HG03575 (cell line): Measurements from ENCODE around the gene ZNF853.
"Not testable (repeated sequence)": the region's sequence is repeated elsewhere in the genome, so short reads cannot be mapped to it uniquely, and the experiment has no call there.

Source experiments
- ATAC-seq: cut with Tn5 transposase; IDR thresholded peaks from one replicate; pipeline ENCODE4 v1.9.1; 2021; ENCODE audit not compliant: unreplicated experiment, insufficient number of reproducible peaks, low FRiP score; ENCODE audit errors: extremely low read depth

ZNF853 gene

DNA sequence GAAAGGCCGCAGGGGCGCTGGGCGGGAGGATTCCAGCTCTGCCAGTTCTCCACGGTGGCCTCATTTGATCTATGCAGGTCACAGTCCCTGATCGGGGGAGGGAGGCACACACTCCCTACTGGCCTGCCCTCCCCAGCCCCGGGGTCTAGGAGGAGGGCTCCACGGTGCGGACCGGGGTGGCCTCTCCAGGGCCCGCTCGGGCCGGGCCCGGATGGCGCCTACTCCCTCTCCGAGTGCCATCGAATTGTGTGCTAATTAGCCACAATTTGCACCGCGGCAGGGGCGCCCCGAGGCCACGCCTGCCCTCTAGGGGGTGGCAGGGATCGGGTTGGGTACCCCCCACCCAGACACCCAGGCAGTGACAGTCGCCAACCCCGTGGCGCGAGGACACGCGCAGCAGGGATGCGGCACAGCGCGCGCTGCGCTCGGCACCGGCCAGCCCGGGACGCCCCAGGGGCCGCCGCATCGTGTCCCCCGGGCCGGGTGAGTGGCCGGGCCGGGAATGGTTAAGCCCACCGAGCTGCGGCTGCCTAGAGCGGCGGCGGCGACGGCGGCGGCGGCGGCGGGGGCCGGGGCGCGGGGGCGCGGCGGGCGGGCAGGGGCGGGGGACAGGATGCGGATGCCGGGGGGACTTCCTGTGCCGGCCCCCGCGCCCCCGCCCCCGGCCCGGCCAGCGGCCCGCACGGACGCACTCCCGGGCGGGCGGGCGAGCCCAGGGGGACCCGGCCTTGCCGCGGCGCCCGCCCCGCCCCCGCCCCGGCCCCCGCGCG lies at the start of gene ZNF853:
ZNF853 (plus strand) TSS at position 658 of the 770 bp plus-strand sequence. CDS start 565 bp downstream, outside the sequence.
- no peak for ATAC-seq

DNA sequence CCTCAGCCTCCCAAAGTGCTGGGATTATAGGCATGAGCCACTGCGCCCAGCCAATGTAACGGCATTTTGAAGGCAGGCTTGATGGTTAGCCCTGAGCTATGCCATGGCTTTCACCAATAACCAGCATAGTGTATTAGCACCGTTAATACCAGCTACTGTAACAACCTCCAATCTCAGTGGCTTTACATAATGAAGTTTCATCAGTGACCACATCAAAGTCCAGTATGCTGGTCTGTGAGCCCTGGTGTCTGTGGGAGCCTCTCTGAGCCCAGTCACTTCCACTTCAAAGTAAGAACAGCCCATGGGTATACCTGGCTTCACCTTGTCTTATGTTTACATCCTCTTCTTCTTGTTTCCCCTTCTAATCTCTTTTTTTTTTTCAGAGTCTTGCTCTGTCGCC lies 49.8 kb upstream of the ZNF853 start:
- no peak for ATAC-seq

DNA sequence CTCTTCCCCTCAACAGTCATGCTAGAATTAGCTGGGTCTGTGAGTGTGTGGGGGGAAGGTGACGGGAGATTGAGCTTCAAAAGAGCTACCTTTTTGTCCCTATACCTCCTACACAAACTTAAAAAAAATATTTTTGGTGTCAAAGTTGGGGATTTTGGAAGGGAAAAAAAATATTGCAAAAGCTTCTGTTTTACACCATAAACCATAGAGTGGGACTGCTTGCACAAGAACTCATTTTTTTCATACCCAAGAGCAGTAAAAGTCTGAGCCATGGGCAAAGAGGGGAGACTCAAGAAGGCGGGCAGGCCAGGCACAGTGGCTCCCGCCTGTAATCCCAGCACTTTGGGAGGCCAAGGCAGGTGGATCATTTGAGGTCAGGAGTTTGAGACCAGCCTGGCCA lies 47.5 kb upstream of the ZNF853 start:
- ATAC-seq: no peak

DNA sequence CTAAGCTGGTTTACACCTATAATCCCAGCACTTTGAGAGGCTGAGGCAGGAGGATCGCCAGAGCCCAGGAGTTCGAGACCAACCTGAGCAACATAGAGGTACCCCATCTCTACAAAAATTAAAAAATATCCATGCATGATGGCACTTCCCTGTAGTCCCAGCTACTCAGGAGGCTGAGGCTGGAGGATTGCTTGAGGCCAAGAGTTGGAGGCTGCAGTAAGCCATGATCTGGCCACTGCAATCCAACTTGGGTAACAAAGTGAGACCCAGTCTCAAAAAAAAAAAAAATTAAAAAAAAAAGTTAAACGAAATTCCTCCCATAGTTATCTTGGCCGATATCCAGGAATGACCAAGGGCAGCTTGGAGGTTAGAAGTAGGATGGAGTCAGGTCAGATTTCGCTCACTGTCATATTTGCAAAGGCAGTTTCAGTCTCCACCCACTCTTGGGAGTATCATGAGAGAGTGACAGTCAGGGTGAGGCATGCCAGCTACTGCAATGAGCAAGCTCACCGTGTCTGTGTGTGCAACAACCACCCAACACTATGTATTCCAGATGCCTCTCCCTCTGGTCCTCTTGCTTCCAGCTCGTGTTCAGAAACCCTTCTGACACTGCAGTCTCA lies 44.1 kb upstream of the ZNF853 start:
- no peak for ATAC-seq

DNA sequence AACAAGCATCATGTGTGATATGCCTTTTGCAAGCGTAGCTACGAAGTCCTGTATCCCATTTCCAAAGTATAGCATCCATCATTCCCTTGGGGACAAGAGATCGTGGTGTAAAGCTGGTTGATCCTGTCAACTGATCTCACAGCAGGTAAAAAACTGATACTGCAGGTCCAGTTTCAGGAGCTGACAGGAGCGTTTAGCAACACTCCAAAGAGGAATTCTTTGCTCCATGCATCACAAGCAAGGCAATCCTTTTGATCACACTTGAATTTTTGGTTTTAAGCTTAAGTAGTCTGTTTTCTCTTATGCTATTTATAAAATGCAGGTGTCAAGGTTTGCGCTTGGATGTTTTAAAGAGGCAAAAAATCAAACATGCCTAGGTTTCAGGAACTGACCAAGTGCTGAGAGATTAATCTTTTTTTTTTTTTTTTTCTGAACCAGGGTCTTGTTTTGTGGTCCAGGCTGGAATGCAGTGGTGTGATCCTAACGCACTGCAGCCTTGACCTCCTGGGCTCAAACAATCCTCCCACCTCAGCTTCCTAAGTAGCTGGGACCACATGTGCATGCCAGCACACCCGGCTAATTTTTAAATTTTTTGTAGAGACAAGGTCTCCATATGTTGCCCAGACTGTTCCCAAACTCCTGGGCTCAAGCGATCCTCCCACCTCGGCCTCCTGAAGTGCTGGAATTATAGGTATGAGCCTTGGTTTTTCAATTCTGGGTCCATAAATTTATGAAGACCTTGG lies 40.0 kb upstream of the ZNF853 start:
- ATAC-seq: no peak

DNA sequence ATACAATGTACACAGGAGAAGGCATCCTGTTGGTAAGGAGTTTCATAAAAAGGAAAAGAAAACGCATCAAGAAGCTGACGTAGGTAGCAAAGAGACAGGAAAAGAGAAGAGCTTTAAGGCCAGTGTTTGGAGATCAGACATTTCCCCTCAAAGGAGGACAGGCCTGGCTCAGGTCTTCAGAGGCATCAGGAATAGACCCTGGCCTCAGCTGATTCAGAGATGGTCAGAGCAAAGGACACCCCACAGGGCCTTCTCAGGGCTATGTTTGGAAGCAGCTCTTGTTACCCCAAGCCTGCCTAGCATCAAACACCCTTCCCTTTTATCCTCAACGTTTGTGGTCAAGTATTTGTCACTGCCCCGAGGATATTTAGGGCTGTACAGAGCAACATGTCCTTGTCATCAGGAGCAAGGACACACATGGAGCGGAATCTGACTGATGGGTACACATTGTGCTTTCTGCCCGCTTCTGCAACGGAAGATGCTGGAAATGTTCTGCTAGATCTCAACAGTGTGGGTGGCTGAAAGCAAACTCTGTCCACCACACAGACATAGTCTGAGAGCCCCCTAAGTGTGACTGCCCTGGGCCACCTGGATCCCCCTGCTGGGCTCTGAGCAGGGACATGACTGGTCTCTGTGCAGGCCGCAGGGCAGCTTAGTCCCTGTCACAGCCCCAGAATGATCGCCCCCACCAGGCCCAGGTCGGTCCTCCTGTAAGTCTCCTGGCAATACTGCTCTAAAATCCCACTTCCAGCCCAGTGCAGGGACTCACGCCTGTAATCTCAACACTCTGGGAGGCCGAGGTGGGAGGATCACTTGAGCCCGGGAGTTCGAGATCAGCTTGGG lies 39.2 kb upstream of the ZNF853 start:
- no peak for ATAC-seq

DNA sequence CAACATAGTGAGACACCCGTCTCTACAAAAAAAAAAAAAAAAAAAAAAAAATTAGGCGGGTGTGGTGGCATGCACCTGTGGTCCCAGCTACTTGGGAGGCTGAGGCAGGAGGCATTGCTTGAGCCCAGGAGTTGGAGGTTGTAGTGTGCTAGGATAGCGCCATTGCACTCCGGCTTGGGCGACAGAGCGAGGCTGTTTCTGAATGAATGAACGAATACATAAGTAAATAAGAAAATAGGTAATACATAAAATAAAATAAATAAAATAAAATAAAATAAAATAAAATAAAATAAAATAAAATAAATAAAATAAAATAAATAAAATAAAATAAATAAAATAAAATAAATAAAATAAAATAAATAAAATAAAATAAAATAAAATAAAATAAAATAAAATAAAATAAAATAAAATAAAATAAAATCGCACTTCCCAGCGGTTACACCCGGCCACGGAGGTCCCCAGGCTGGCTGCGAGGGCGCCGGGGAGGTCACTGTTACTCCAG lies 38.5 kb upstream of the ZNF853 start:
- ATAC-seq: not testable (repeated sequence)

DNA sequence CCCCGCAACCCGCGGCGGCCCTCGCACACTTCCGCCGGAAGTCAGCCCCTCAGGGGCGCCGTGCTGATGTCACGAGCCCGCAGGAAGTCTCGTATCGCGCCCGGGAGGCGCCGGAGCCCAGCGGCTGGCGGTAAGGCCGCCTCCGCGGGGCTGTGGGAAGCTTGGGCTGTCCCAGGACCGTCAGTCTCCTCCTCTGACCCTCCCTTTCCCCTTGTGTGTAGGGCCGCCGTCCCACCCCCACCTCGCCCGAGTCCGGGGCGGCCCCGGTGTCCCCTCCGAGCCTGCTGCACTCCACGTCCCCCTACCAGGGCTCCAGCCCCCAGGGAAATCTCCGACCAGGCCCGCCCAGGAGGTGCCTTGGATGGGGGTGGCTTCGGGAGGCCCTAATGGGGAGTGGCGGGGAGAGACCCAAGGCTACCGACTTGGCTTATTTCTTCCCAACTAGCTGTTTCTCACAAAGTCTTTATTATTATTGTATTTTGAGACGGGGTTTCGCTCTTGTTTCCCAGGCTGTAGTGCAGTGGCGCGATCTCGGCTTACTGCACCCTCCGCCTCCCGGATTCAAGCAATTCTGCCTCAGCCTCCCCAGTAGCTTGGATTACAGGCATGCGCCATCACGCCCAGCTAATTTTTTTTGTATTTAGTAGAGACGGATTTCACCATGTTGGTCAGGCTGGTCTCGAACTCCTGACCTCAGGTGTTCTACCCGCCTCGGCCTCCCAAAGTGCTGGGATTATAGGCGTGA lies 37.9 kb upstream of the ZNF853 start, which contains the start of gene ZDHHC4:
ZDHHC4 (plus strand) TSS at position 86 of the 745 bp plus-strand sequence. CDS start 3,108 bp downstream, outside the sequence.
- ATAC-seq: peak; percentile 61

DNA sequence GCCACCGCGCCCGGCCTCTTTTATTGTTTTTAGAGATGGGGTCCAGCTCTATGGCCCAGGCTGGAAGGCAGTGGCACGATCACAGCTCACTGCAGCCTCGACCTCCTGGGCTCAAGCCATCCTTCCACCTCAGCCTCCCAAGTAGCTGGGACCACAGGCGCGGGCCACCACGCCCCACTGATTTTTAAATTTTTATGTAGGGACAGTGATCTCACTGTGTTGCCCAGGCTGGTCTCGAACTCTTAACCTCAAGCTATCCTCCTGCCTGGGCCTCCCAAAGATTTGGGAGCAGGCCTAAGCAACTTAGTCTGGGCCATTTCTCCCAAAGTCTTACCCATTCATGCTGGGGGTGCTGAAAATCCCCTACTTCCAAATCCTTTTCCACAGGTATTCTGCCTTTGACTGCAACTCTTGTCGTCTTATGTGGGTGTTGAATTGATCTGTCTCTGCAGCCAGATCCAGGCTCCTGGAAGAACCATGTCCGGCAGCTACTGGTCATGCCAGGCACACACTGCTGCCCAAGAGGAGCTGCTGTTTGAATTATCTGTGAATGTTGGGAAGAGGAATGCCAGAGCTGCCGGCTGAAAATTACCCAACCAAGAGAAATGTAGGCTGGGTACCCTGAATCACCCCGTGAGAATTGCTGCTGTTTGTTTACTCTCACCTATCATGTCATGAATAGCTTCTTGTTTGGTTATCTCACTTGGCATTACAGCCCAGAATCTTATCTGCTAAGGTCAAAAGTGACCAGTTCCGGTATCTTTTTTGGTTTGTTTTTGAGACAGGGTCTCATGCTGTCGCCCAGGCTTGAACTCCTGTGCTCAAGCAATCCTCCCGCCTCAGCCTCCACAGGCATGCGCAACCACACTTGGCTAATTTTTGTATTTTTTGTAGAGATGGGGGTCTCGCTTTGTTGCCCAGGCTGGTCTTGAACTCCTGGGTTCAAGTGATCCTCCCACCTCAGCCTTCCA lies 37.0 kb upstream of the ZNF853 start:
- no peak for ATAC-seq

DNA sequence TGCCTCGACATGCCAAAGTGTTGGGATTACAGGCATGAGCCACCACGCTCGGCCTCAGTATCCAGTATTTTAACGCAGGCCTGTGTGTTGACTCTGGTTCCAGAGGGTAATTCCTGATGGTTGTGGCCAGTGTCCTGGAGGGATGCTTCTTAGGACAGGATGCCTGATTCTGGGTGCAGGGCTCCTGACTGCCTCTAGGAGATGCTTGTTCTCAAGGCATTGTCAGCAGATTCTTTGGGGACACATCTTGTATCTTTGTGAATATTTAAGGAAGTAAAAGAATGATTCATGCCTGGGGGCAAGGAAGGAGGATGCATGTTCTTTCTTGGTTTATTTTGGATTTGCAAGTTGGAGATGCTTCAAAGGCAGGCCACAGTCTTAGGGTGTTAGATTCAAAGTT lies 36.0 kb upstream of the ZNF853 start:
- no peak for ATAC-seq

DNA sequence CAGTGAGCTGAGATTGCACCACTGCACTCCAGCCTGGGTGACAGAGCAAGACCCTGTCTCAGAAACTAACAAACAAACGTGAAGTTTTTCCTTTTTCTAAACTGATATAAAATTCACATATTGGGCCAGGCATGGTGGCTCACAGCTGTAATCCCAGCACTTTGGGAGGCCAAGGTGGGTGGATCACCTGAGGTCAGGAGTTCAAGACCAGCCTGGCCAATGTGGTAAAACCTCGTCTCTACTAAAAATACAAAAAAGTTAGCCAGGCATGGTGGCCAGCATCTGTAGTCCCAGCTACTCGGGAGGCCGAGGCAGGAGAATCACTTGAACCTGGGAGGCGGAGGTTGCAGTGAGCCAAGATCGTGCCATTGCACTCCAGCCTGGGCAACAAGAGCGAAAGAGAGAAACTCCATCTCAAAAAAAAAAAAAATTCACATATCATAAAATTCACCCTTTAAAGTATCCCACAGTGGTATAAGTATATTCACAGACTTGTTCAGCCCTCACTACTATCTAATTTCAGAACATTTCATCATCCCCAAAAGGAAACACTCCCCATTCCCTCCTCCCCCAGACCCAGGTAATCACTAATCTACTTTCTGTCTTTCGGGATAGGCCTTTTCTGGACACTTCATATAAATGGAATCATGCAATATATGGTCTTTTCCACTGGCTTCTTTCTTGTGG lies 29.5 kb upstream of the ZNF853 start:
- ATAC-seq: not testable (repeated sequence)

DNA sequence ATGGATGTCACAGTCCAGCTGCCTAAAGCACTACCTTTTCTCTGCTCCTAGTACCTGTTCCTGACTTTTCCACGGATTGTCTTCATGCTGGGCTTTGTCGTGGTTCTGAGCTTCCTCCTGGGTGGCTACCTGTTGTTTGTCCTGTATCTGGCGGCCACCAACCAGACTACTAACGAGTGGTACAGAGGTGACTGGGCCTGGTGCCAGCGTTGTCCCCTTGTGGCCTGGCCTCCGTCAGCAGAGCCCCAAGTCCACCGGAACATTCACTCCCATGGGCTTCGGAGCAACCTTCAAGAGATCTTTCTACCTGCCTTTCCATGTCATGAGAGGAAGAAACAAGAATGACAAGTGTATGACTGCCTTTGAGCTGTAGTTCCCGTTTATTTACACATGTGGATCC lies 26.8 kb upstream of the ZNF853 start:
- no peak for ATAC-seq

DNA sequence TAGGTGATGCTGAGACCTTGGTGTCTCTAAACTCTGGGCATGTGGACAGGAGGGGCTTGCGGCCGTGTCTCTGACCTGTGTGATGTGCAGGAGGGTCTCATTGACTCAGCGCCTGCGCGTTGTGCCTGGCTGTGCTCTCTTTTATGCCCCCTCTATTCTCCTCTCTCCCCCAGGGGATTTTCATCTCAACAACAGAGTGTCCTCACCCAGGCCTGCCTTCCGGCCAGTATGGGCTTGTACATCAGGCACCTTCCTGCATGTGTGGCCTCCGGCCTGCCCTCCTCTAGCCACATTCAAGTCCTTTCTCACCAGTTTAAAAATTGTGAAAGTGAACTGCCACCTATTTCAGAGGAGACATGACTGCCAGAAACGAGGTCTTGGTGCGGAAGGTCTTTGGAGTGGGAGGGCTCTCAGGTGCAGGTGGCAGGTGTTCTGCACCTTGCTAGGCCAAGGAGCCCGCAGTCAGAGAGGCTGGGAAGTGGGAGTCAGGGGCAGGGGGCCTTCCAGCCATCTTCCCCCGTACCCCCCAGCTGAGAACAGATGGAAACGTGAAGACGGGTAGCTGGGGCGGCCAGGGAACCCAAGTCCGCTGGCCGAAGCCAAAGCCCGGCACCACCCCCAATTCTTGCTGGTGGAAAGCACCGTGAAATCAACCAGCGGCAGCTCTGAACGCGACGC lies 26.1 kb upstream of the ZNF853 start:
- no peak for ATAC-seq

DNA sequence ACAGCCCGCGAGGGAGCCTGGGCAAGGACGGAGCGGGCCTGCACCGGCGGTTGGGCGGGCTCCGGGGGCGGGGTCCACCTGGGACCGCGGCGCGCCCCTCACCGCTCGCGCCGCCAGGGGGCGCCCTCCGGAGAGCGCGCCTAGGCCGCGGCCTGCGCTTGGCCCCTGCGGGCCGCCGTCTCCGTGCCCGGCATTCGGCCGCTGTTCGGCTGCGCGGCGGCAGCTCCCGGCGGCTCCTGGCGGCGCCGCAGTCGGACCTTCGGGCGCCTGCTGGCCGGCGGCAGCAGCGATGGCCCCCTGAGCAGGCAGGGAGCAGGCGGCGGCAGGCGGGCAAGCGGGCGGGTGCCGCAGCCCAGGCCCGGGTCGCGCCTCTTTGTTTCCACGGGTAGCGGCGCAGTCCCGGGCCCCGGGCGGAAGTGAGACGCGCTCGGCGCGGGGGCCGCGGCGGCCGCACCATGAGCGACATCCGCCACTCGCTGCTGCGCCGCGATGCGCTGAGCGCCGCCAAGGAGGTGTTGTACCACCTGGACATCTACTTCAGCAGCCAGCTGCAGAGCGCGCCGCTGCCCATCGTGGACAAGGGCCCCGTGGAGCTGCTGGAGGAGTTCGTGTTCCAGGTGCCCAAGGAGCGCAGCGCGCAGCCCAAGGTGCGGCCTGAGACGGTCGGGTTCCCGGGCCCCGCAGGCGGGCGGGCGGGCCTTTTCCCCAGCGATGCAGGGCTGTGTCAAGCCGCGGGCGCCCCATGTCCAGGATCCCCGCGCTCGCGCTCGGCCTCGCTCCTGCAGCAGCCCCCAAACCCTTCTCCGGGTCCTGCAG lies 25.4 kb upstream of the ZNF853 start, which contains the start of gene INTS15:
INTS15 (plus strand) TSS at position 193 of the 816 bp plus-strand sequence; CDS start at position 456, 263 bp downstream.
- ATAC-seq: peak; percentile 37

DNA sequence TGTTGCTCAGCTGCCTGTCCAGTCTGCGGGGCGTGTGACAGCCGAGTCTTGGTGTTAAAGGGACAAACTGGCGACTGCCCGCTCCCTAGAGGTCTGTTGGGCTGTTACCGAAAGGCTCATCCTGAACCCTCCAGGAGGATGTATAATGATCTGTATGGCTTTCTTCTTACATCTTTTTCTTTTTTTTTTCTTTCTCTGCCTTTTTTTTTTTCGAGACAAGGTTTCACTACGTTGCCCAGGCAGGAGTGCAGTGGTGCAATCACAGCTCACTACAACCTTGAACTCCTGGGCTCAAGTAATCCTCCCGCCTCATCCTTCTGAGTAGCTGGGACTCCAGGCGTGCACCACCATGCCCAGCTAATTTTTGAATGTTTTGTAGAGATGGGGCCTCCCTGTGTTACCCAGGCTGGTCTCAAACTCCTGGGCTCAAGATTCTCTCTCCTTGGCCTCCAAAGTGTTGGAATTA lies 24.7 kb upstream of the ZNF853 start:
- ATAC-seq: no peak
